OCI-LY1 (cell line): ENCODE measurements around the gene P4HA1.

ENCODE experiments used
- H2AFZ ChIP-seq: fragments of 200-600 bp; sonication (generic), shearing (Covaris generic); 2 replicates; pipeline ENCODE4 v1.6.0; 2014; ENCODE audit warnings: antibody characterized with exemption, mild to moderate bottlenecking, low read length
- H3F3A ChIP-seq: fragments of 200-600 bp; sonication (generic), shearing (Covaris generic); 2 replicates; pipeline ENCODE4 v1.6.0; 2014; ENCODE audit warnings: mild to moderate bottlenecking, antibody characterized with exemption, low read length, moderate library complexity; ENCODE audit not compliant: insufficient read depth
- H3K27ac ChIP-seq: fragments of 200-600 bp; sonication (generic); 2 replicates; pipeline ENCODE4 v1.5.1; 2014; ENCODE audit warnings: low read length, mixed run types, mild to moderate bottlenecking, low read depth; ENCODE audit not compliant: poor library complexity, severe bottlenecking
- H3K27me3 ChIP-seq: fragments of 200-600 bp; sonication (generic); 2 replicates; pipeline ENCODE4 v1.6.0; 2014; ENCODE audit warnings: antibody characterized with exemption, mild to moderate bottlenecking, low read length, moderate library complexity; ENCODE audit not compliant: insufficient read depth
- H3K36me3 ChIP-seq: fragments of 200-600 bp; sonication (generic); 2 replicates; pipeline ENCODE4 v1.6.1; 2014; ENCODE audit warnings: mild to moderate bottlenecking, antibody characterized with exemption, low read length, moderate library complexity, mixed read lengths; ENCODE audit not compliant: insufficient read depth
- H3K4me1 ChIP-seq: fragments of 200-600 bp; sonication (generic); 2 replicates; pipeline ENCODE4 v1.5.1; 2014; ENCODE audit warnings: mild to moderate bottlenecking, low read length, moderate library complexity; ENCODE audit not compliant: insufficient read depth, severe bottlenecking
- H3K4me2 ChIP-seq: fragments of 200-600 bp; sonication (generic), shearing (Covaris generic); 2 replicates; pipeline ENCODE4 v1.6.1; 2014; ENCODE audit warnings: low read length
- H3K4me3 ChIP-seq: fragments of 200-600 bp; sonication (generic); 2 replicates; pipeline ENCODE4 v1.5.1; 2014; ENCODE audit warnings: low read length, low read depth, mild to moderate bottlenecking, mixed read lengths; ENCODE audit not compliant: poor library complexity, severe bottlenecking
- H3K79me2 ChIP-seq: fragments of 200-600 bp; shearing (Covaris generic); 2 replicates; pipeline ENCODE4 v1.6.1; 2016; ENCODE audit warnings: mixed run types, low read length, mixed read lengths; ENCODE audit not compliant: insufficient read depth
- H3K9ac ChIP-seq: fragments of 200-600 bp; sonication (generic), shearing (Covaris generic); 2 replicates; pipeline ENCODE4 v1.6.1; 2014; ENCODE audit warnings: mild to moderate bottlenecking, low read length, mixed read lengths
- H3K9me2 ChIP-seq: fragments of 200-600 bp; sonication (generic), shearing (Covaris generic); 2 replicates; pipeline ENCODE4 v1.6.1; 2014; ENCODE audit warnings: low read depth, mild to moderate bottlenecking, low read length, mixed read lengths
- H3K9me3 ChIP-seq: fragments of 200-600 bp; shearing (Covaris generic); 2 replicates; pipeline ENCODE4 v1.6.1; 2014; ENCODE audit warnings: low read length, mixed read lengths
- H4K20me1 ChIP-seq: fragments of 200-600 bp; sonication (generic), shearing (Covaris generic); 2 replicates; pipeline ENCODE4 v1.6.0; 2016; ENCODE audit warnings: mild to moderate bottlenecking, low read length; ENCODE audit not compliant: insufficient read depth
- CTCF ChIP-seq: fragments of 200-600 bp; sonication (generic), shearing (Covaris generic); IDR thresholded peaks from 2 replicates; pipeline ENCODE4 v1.5.1; 2017; ENCODE audit warnings: mild to moderate bottlenecking, antibody characterized with exemption, low read length, moderate library complexity, mixed read lengths
- EZH2 ChIP-seq: fragments of 200-600 bp; sonication (generic), shearing (Covaris generic); IDR thresholded peaks from 2 replicates; pipeline ENCODE4 v1.8.0; 2017; ENCODE audit warnings: borderline replicate concordance, mixed run types, mild to moderate bottlenecking, antibody characterized with exemption, low read length, moderate library complexity, mixed read lengths

Gene P4HA1

GRCh38 chr10:73083221-73083620 lies 13.4 kb downstream of the P4HA1 start:
- H4K20me1 ChIP-seq: no peaks in the 10 kb centered on the region
- H3K36me3 ChIP-seq: no peaks in the 10 kb centered on the region
- no peak overlapping the region for H2AFZ ChIP-seq
- no peak overlapping the region for H3K9ac ChIP-seq
- no peaks in the 10 kb centered on the region for H3K27me3 ChIP-seq
- no peak overlapping the region for H3K27ac ChIP-seq
- H3K9me3 ChIP-seq: no peaks in the 10 kb centered on the region
- no peak overlapping the region for H3K4me2 ChIP-seq
- peaks cover 84% of the 10 kb centered on the region for H3K79me2 ChIP-seq
- no peaks in the 10 kb centered on the region for H3K4me1 ChIP-seq
- TF ChIP-seq CTCF: no peak
- TF ChIP-seq EZH2: no peak
- no peak overlapping the region for H3K4me3 ChIP-seq
- H3F3A ChIP-seq: no peaks in the 10 kb centered on the region
- H3K9me2 ChIP-seq: no peaks in the 10 kb centered on the region

GRCh38 chr10:73079779-73080541 lies 16.7 kb downstream of the P4HA1 start:
- no peaks in the 10 kb centered on the region for H3K27me3 ChIP-seq
- no peak overlapping the region for H3K9ac ChIP-seq
- no peaks in the 10 kb centered on the region; the same call in 1 of the 2 replicates for H4K20me1 ChIP-seq
- peaks cover 18% of the 10 kb centered on the region for H3K4me1 ChIP-seq
- peaks cover 82% of the 10 kb centered on the region for H3K79me2 ChIP-seq
- no peak overlapping the region for H2AFZ ChIP-seq
- no peak overlapping the region for H3K4me2 ChIP-seq
- H3K4me3 ChIP-seq: no peak overlapping the region
- H3K9me2 ChIP-seq: no peaks in the 10 kb centered on the region
- no peaks in the 10 kb centered on the region for H3K9me3 ChIP-seq
- no peak overlapping the region for H3K27ac ChIP-seq
- H3F3A ChIP-seq: no peaks in the 10 kb centered on the region
- TF ChIP-seq CTCF: no peak
- TF ChIP-seq EZH2: no peak
- H3K36me3 ChIP-seq: no peaks in the 10 kb centered on the region

GRCh38 chr10:73076360-73077183 lies 20.1 kb downstream of the P4HA1 start:
- TF ChIP-seq EZH2 (no peak), CTCF (no peak)
- peak overlapping the region; percentile 17 for H3K27ac ChIP-seq
- H3K27me3 ChIP-seq: no peaks in the 10 kb centered on the region
- H3K4me2 ChIP-seq: peak overlapping the region; percentile 34
- H3K79me2 ChIP-seq: peaks cover 48% of the 10 kb centered on the region
- no peaks in the 10 kb centered on the region; the same call in 1 of the 2 replicates for H4K20me1 ChIP-seq
- H3K36me3 ChIP-seq: peaks cover 20% of the 10 kb centered on the region
- peak overlapping the region; percentile 17; the same call in 1 of the 2 replicates for H3K9ac ChIP-seq
- peaks cover 18% of the 10 kb centered on the region for H3K4me1 ChIP-seq
- H3K9me3 ChIP-seq: no peaks in the 10 kb centered on the region
- H2AFZ ChIP-seq: no peak overlapping the region
- H3F3A ChIP-seq: 0 out of 2 replicates have a peak, but pooled peaks cover 5% of the 10 kb centered on the region
- no peaks in the 10 kb centered on the region for H3K9me2 ChIP-seq
- peak overlapping the region; percentile 7 for H3K4me3 ChIP-seq
